ENCODE data around the gene PCGF5.
"Not testable (repeated sequence)": the region's sequence is repeated elsewhere in the genome, so short reads cannot be mapped to it uniquely, and the experiment has no call there.

PCGF5 gene

DNA sequence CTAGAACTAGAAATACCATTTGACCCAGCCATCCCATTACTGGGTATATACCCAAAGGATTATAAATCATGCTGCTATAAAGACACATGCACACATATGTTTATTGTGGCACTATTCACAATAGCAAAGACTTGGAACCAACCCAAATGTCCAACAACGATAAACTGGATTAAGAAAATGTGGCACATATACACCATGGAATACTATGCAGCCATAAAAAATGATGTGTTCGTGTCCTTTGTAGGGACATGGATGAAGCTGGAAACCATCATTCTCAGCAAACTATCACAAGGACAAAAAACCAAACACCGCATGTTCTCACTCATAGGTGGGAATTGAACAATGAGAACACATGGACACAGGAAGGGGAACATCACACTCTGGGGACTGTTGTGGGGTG lies 40.0 kb downstream of the PCGF5 start:
- H3K4me1 ChIP-seq (ENCODE audit: control extremely low read depth in 1 of 4, control insufficient read depth in 4 of 4, insufficient read depth in 4 of 4, low read length in 3 of 4); POLR2A ChIA-PET; H3K27me3 ChIP-seq (replicated peaks in 2 of 5; ENCODE audit: control insufficient read depth in 4 of 5, insufficient read depth in 5 of 5, low read length in 4 of 5); H3K9me3 ChIP-seq (ENCODE audit: control extremely low read depth in 1 of 5, control insufficient read depth in 4 of 5, insufficient read depth in 2 of 5, low read depth in 1 of 5, low read length in 4 of 5); DNase-seq; H3K27ac ChIP-seq (ENCODE audit: insufficient read depth in 1 of 2, low read depth in 1 of 2, low read length in 2 of 2, poor library complexity in 1 of 2, severe bottlenecking in 2 of 2); H3K4me3 ChIP-seq (ENCODE audit: control insufficient read depth in 1 of 7, extremely low read depth in 1 of 7, insufficient read depth in 4 of 7, low read depth in 2 of 7, low read length in 6 of 7): not testable (repeated sequence)
- CTCF ChIA-PET, result interaction anchor here (0.9 to 1.9 kb wide), 2 partner anchors 9 to 118 kb away, joined by 3 to 8 read pairs; no protein-coding TSS in a partner anchor
- WGBS (ENCODE audit: insufficient coverage), result no CpG with 5 or more reads among the region's 3 CpGs
- H3K36me3 ChIP-seq (ENCODE audit: control insufficient read depth in 4 of 4, insufficient read depth in 4 of 4, low read length in 3 of 4), result peaks cover 8 to 31% (median 14%) of the 10 kb centered on the region in 4 experiments

DNA sequence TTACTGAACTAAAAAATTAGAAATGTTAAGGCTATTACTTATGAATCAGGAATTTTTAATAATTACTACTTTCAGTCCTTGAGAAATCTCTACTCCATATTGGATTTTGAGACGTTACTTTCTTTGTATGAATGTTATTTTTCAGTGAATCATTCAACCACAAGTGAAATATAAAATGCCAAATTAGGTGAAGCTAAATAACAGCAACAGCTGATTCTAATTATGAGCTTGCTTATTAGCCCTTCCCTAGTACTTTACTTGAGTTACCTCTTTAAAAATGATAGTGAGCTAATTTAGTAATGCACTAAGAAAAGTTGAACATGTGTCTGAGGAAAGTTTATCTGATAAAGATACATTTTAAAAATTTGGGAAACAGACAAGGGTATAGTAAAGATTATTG lies 51.4 kb downstream of the PCGF5 start:
- H3K9me3 ChIP-seq (ENCODE audit: control extremely low read depth in 1 of 5, control insufficient read depth in 4 of 5, insufficient read depth in 2 of 5, low read depth in 1 of 5, low read length in 4 of 5), result no peaks in the 10 kb centered on the region
- POLR2A ChIA-PET, result no interaction called here
- whole genome bisulfite sequencing (ENCODE audit: insufficient coverage), result no CpG with 5 or more reads among the region's 1 CpG
- no peak for DNase-seq
- no peaks in the 10 kb centered on the region for H3K4me1 ChIP-seq (ENCODE audit: control extremely low read depth in 1 of 4, control insufficient read depth in 4 of 4, insufficient read depth in 4 of 4, low read length in 3 of 4)
- CTCF ChIA-PET, result interaction anchor here (1.5 kb wide), 1 partner anchor 13 kb away, joined by 3 read pairs; no protein-coding TSS in a partner anchor
- H3K4me3 ChIP-seq (ENCODE audit: control insufficient read depth in 1 of 7, extremely low read depth in 1 of 7, insufficient read depth in 4 of 7, low read depth in 2 of 7, low read length in 6 of 7), result no peak overlapping the region
- H3K27me3 ChIP-seq (replicated peaks in 2 of 5; ENCODE audit: control insufficient read depth in 4 of 5, insufficient read depth in 5 of 5, low read length in 4 of 5), result no peaks in the 10 kb centered on the region
- H3K36me3 ChIP-seq (ENCODE audit: control insufficient read depth in 4 of 4, insufficient read depth in 4 of 4, low read length in 3 of 4), result peaks cover 3 to 13% (median 6%) of the 10 kb centered on the region in 4 experiments
- H3K27ac ChIP-seq (ENCODE audit: insufficient read depth in 1 of 2, low read depth in 1 of 2, low read length in 2 of 2, poor library complexity in 1 of 2, severe bottlenecking in 2 of 2), result no peak overlapping the region

DNA sequence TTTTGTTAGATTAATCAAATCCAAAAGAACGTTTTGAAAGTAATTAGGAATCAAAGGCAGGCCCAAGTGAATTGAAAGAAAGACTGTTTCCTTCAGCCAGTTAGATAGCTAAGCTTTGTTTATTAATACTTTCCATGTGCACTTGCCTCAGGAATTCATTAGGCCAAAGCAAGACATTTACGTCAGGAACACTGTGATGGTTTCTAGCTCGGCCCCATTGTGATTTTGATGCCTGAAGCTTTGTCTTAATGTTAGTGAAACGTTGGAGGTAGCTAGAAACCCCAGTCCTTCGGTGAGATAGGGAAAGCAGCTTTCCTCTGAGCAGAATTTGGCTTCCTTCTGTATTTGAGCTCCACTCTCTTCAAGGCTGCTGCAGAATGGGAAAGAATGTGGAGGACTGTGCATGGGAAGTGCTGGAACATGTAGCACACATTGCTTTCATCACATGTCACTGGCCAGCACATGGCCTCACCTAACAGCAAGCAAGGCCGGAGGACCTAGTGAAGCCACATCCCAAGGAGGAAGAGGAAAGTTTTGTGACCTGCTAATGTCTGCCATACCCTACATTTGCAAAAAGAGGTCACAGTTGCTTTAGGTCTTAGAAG lies 64.1 kb downstream of the PCGF5 start:
- ChIA-PET CTCF (interaction anchor here (0.9 to 2.4 kb wide), 4 partner anchors 9 to 13 kb away, joined by 3 to 8 read pairs (median 6); no protein-coding TSS in a partner anchor), POLR2A (no interaction called here)
- Histone ChIP-seq H3K27ac (ENCODE audit: insufficient read depth in 1 of 2, low read depth in 1 of 2, low read length in 2 of 2, poor library complexity in 1 of 2, severe bottlenecking in 2 of 2) (no peak overlapping the region), H3K27me3 (replicated peaks in 2 of 5; ENCODE audit: control insufficient read depth in 4 of 5, insufficient read depth in 5 of 5, low read length in 4 of 5) (no peaks in the 10 kb centered on the region), H3K4me3 (ENCODE audit: control insufficient read depth in 1 of 7, extremely low read depth in 1 of 7, insufficient read depth in 4 of 7, low read depth in 2 of 7, low read length in 6 of 7) (no peak overlapping the region), H3K36me3 (ENCODE audit: control insufficient read depth in 4 of 4, insufficient read depth in 4 of 4, low read length in 3 of 4) (peaks cover 0 to 4% (median 2%) of the 10 kb centered on the region in 4 experiments), H3K4me1 (ENCODE audit: control extremely low read depth in 1 of 4, control insufficient read depth in 4 of 4, insufficient read depth in 4 of 4, low read length in 3 of 4) (no peaks in the 10 kb centered on the region), H3K9me3 (ENCODE audit: control extremely low read depth in 1 of 5, control insufficient read depth in 4 of 5, insufficient read depth in 2 of 5, low read depth in 1 of 5, low read length in 4 of 5) (no peaks in the 10 kb centered on the region)
- WGBS (ENCODE audit: insufficient coverage), result 92% methylated on average over 5 of the region's 6 CpGs
- no peak for DNase-seq

DNA sequence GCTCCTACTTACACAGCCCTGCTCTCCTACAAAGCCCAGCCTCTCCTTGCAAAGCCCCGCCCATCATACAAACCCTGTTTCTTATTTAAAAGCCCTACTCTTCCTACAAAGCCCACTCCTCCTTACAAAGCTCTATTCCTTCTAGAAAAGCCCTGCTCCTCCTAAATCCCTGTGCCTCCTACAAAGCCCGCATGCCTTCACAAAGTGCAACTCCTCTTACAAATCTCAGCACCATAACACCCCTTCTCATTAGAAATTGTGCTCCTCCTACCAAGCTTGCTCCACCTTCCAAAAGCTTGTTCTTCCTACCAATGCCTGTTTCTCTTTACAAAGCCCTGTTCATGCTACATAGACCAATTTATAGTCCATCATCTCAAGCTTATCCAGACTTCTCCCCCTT lies 66.1 kb downstream of the PCGF5 start:
- no peaks in the 10 kb centered on the region for H3K9me3 ChIP-seq (ENCODE audit: control extremely low read depth in 1 of 5, control insufficient read depth in 4 of 5, insufficient read depth in 2 of 5, low read depth in 1 of 5, low read length in 4 of 5)
- H3K4me1 ChIP-seq (ENCODE audit: control extremely low read depth in 1 of 4, control insufficient read depth in 4 of 4, insufficient read depth in 4 of 4, low read length in 3 of 4), result no peaks in the 10 kb centered on the region
- ChIA-PET CTCF (interaction anchor here (2.5 kb wide), 1 partner anchor 11 kb away, joined by 14 read pairs; no protein-coding TSS in a partner anchor), POLR2A (no interaction called here)
- H3K36me3 ChIP-seq (ENCODE audit: control insufficient read depth in 4 of 4, insufficient read depth in 4 of 4, low read length in 3 of 4), result peaks cover 0 to 4% (median 2%) of the 10 kb centered on the region in 4 experiments
- no peak for DNase-seq
- WGBS (ENCODE audit: insufficient coverage), result 94% methylated on average over 2 of the region's 2 CpGs
- H3K4me3 ChIP-seq (ENCODE audit: control insufficient read depth in 1 of 7, extremely low read depth in 1 of 7, insufficient read depth in 4 of 7, low read depth in 2 of 7, low read length in 6 of 7), result no peak overlapping the region
- H3K27me3 ChIP-seq (replicated peaks in 2 of 5; ENCODE audit: control insufficient read depth in 4 of 5, insufficient read depth in 5 of 5, low read length in 4 of 5), result no peaks in the 10 kb centered on the region
- no peak overlapping the region for H3K27ac ChIP-seq (ENCODE audit: insufficient read depth in 1 of 2, low read depth in 1 of 2, low read length in 2 of 2, poor library complexity in 1 of 2, severe bottlenecking in 2 of 2)

DNA sequence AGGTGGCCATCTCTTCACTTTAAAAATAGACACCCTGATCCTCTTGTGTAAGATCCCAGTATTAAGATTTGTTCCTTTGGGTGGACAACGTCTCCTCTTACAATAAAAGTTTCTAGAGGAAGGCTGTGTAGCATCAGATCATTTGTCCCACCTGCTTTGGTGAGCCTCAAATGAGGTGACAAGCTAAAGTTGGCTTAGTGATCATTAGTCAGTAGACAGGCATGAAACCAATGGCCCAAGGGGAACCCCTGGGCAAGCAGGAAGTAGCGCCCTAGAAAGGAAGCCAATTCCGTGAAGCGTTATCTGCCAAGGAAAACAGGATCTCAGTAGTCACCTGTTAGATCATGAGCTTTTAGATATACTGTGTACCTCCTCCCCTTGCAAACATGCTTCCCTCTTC lies 66.8 kb downstream of the PCGF5 start:
- CTCF ChIA-PET, result interaction anchor here (2.5 kb wide), 1 partner anchor 11 kb away, joined by 14 read pairs; no protein-coding TSS in a partner anchor

DNA sequence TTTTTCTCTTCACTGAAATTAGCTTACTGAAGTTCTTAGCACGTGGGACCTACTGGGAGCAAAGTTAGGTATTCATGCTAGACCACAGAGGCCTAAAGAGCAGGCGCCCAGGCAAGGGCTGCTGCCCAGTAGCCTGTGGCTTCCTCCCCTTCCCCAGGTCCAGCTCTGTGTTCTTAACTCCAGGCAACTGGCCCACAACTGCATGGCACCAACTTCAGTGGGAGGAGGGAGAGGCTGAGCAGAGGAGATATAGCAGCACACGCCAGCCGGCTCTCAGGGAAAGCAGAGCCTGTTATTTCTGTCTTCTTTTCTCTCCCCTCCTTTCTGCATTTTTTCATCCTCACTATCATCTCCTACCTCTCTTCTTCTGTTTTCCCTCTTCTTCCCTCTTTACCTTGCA lies 67.4 kb downstream of the PCGF5 start:
- no peak overlapping the region for H3K4me3 ChIP-seq (ENCODE audit: control insufficient read depth in 1 of 7, extremely low read depth in 1 of 7, insufficient read depth in 4 of 7, low read depth in 2 of 7, low read length in 6 of 7)
- H3K9me3 ChIP-seq (ENCODE audit: control extremely low read depth in 1 of 5, control insufficient read depth in 4 of 5, insufficient read depth in 2 of 5, low read depth in 1 of 5, low read length in 4 of 5), result no peaks in the 10 kb centered on the region
- WGBS (ENCODE audit: insufficient coverage), result 100% methylated on average over 2 of the region's 4 CpGs
- DNase-seq, result no peak
- H3K36me3 ChIP-seq (ENCODE audit: control insufficient read depth in 4 of 4, insufficient read depth in 4 of 4, low read length in 3 of 4), result peaks cover 0 to 4% (median 2%) of the 10 kb centered on the region in 4 experiments
- ChIA-PET POLR2A (no interaction called here), CTCF (interaction anchor here (0.9 to 2.5 kb wide), 2 partner anchors 10 to 345 kb away, joined by 3 to 14 read pairs; partner anchors contain the start of gene PPP1R3C)
- no peaks in the 10 kb centered on the region for H3K27me3 ChIP-seq (replicated peaks in 2 of 5; ENCODE audit: control insufficient read depth in 4 of 5, insufficient read depth in 5 of 5, low read length in 4 of 5)
- no peaks in the 10 kb centered on the region for H3K4me1 ChIP-seq (ENCODE audit: control extremely low read depth in 1 of 4, control insufficient read depth in 4 of 4, insufficient read depth in 4 of 4, low read length in 3 of 4)
- no peak overlapping the region for H3K27ac ChIP-seq (ENCODE audit: insufficient read depth in 1 of 2, low read depth in 1 of 2, low read length in 2 of 2, poor library complexity in 1 of 2, severe bottlenecking in 2 of 2)

More for the DNA sequence above, 66.8 kb downstream of the PCGF5 start:
- no peak overlapping the region for H3K27ac ChIP-seq (ENCODE audit: insufficient read depth in 1 of 2, low read depth in 1 of 2, low read length in 2 of 2, poor library complexity in 1 of 2, severe bottlenecking in 2 of 2)
- no peaks in the 10 kb centered on the region for H3K9me3 ChIP-seq (ENCODE audit: control extremely low read depth in 1 of 5, control insufficient read depth in 4 of 5, insufficient read depth in 2 of 5, low read depth in 1 of 5, low read length in 4 of 5)
- 45% methylated on average over 3 of the region's 4 CpGs for WGBS (ENCODE audit: insufficient coverage)
- no peaks in the 10 kb centered on the region for H3K4me1 ChIP-seq (ENCODE audit: control extremely low read depth in 1 of 4, control insufficient read depth in 4 of 4, insufficient read depth in 4 of 4, low read length in 3 of 4)
- peaks cover 0 to 4% (median 2%) of the 10 kb centered on the region in 4 experiments for H3K36me3 ChIP-seq (ENCODE audit: control insufficient read depth in 4 of 4, insufficient read depth in 4 of 4, low read length in 3 of 4)
- no peak overlapping the region for H3K4me3 ChIP-seq (ENCODE audit: control insufficient read depth in 1 of 7, extremely low read depth in 1 of 7, insufficient read depth in 4 of 7, low read depth in 2 of 7, low read length in 6 of 7)
- H3K27me3 ChIP-seq (replicated peaks in 2 of 5; ENCODE audit: control insufficient read depth in 4 of 5, insufficient read depth in 5 of 5, low read length in 4 of 5), result no peaks in the 10 kb centered on the region
- DNase-seq, result no peak
- POLR2A ChIA-PET, result no interaction called here

DNA sequence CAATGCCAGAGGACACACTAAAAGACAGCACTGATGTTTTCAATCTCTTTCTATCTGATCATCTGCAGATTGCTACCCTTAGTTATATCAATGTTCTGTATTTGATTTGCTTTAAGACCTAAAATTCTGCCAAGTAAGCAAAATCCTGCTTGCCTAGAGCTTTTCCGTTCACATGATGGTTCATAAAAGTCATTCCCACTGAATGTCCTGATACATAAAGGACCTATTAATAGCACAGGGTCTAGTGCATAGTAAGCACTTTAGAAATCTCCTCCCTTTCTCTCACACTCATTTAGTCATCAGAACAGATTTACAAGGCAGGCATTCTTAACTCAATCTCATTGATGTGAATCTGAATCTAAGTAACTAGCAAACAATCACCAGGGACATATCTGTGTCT lies 68.8 kb downstream of the PCGF5 start:
- ChIA-PET CTCF (interaction anchor here (1.2 to 3.3 kb wide), 4 partner anchors 10 to 346 kb away, joined by 4 to 8 read pairs (median 6); no protein-coding TSS in a partner anchor), POLR2A (interaction anchor here (0.5 kb wide), 1 partner anchor 309 kb away, joined by 3 read pairs; no protein-coding TSS in a partner anchor)
- Histone ChIP-seq H3K4me1 (ENCODE audit: control extremely low read depth in 1 of 4, control insufficient read depth in 4 of 4, insufficient read depth in 4 of 4, low read length in 3 of 4) (no peaks in the 10 kb centered on the region), H3K36me3 (ENCODE audit: control insufficient read depth in 4 of 4, insufficient read depth in 4 of 4, low read length in 3 of 4) (peaks cover 0 to 4% (median 2%) of the 10 kb centered on the region in 4 experiments), H3K4me3 (ENCODE audit: control insufficient read depth in 1 of 7, extremely low read depth in 1 of 7, insufficient read depth in 4 of 7, low read depth in 2 of 7, low read length in 6 of 7) (no peak overlapping the region), H3K9me3 (ENCODE audit: control extremely low read depth in 1 of 5, control insufficient read depth in 4 of 5, insufficient read depth in 2 of 5, low read depth in 1 of 5, low read length in 4 of 5) (no peaks in the 10 kb centered on the region), H3K27ac (ENCODE audit: insufficient read depth in 1 of 2, low read depth in 1 of 2, low read length in 2 of 2, poor library complexity in 1 of 2, severe bottlenecking in 2 of 2) (no peak overlapping the region), H3K27me3 (replicated peaks in 2 of 5; ENCODE audit: control insufficient read depth in 4 of 5, insufficient read depth in 5 of 5, low read length in 4 of 5) (no peaks in the 10 kb centered on the region)
- WGBS (ENCODE audit: insufficient coverage), result 100% methylated on average over 1 of the region's 1 CpG
- no peak for DNase-seq
